ENCODE measurements around the gene DMRTC1. TPM values are rescaled to one million over a fixed set of nuclear protein-coding genes. Genes with fewer than 3 reads are reported as not detected.
"Not testable (repeated sequence)": the region's sequence is repeated elsewhere in the genome, so short reads cannot be mapped to it uniquely, and the experiment has no call there.

Gene DMRTC1
- total RNA-seq, 1 donor from 2014 or later: not detected

DNA sequence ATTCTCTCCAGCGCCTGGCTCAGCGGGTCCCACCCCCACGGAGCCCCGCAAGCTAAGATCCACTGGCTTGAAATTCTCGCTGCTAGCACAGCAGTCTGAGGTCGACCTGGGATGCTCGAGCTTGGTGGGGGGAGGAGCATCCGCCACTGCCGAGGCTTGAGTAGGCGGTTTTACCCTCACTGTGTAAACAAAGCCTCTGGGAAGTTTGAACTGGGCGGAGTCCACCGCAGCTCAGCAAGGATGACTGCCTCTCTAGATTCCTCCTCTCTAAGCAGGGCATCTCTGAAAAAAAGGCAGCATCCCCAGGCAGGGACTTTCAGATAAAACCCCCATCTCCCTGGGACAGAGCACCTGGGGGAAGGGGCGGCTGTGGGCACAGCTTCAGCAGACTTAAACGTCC lies 53.9 kb downstream of the DMRTC1 start:
- H3K27ac Mint-ChIP-seq; H3K27me3 Mint-ChIP-seq (ENCODE audit: low read depth); H3K9me3 Mint-ChIP-seq; H3K4me3 Mint-ChIP-seq (ENCODE audit: low read depth); intact Hi-C loops (cut with micrococcal nuclease); H3K36me3 Mint-ChIP-seq (ENCODE audit: low read depth); H3K4me1 Mint-ChIP-seq (ENCODE audit: low read depth); DNase-seq (ENCODE audit: low spot score): not testable (repeated sequence)

DNA sequence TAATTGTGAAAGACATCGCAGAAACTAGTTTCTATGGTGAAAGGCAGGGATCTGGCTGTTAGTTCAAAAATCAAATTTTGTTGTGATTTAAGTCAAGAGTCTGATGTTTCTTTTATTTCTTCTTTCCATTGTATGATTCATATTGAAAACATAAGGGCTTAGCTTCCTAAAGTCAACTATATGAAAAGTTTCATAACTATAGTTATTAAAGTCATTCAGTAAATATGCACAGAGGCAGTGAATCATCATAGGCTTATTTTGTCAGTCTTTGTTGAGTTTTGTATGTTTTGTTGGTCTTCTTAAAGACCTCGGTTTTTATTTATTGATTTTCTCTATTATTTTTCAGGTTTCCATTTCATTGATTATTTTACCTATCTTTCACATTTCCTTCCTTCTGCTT lies 60.7 kb downstream of the DMRTC1 start:
- H3K27me3 Mint-ChIP-seq (ENCODE audit: low read depth); H3K4me3 Mint-ChIP-seq (ENCODE audit: low read depth); H3K36me3 Mint-ChIP-seq (ENCODE audit: low read depth); H3K27ac Mint-ChIP-seq; H3K9me3 Mint-ChIP-seq; DNase-seq (ENCODE audit: low spot score); intact Hi-C loops (cut with micrococcal nuclease); H3K4me1 Mint-ChIP-seq (ENCODE audit: low read depth): not testable (repeated sequence)

DNA sequence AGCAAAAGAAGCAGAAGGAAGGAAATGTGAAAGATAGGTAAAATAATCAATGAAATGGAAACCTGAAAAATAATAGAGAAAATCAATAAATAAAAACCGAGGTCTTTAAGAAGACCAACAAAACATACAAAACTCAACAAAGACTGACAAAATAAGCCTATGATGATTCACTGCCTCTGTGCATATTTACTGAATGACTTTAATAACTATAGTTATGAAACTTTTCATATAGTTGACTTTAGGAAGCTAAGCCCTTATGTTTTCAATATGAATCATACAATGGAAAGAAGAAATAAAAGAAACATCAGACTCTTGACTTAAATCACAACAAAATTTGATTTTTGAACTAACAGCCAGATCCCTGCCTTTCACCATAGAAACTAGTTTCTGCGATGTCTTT lies 106.1 kb downstream of the DMRTC1 start:
- H3K4me3 Mint-ChIP-seq (ENCODE audit: low read depth); intact Hi-C loops (cut with micrococcal nuclease); H3K27me3 Mint-ChIP-seq (ENCODE audit: low read depth); H3K36me3 Mint-ChIP-seq (ENCODE audit: low read depth); H3K27ac Mint-ChIP-seq; H3K9me3 Mint-ChIP-seq; H3K4me1 Mint-ChIP-seq (ENCODE audit: low read depth); DNase-seq (ENCODE audit: low spot score): not testable (repeated sequence)

DNA sequence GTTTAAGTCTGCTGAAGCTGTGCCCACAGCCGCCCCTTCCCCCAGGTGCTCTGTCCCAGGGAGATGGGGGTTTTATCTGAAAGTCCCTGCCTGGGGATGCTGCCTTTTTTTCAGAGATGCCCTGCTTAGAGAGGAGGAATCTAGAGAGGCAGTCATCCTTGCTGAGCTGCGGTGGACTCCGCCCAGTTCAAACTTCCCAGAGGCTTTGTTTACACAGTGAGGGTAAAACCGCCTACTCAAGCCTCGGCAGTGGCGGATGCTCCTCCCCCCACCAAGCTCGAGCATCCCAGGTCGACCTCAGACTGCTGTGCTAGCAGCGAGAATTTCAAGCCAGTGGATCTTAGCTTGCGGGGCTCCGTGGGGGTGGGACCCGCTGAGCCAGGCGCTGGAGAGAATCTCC lies 112.9 kb downstream of the DMRTC1 start:
- H3K4me1 Mint-ChIP-seq (ENCODE audit: low read depth); H3K27ac Mint-ChIP-seq; H3K9me3 Mint-ChIP-seq; intact Hi-C loops (cut with micrococcal nuclease); H3K4me3 Mint-ChIP-seq (ENCODE audit: low read depth); H3K36me3 Mint-ChIP-seq (ENCODE audit: low read depth); DNase-seq (ENCODE audit: low spot score); H3K27me3 Mint-ChIP-seq (ENCODE audit: low read depth): not testable (repeated sequence)

Other genes with a start within 250 kb of the DMRTC1 start
- gene PHKA1, start 229.5 kb downstream of the DMRTC1 start, total RNA-seq: 10.7 and 11.5 TPM in 2 replicates
- gene DMRTC1B, start 166.9 kb downstream of the DMRTC1 start, total RNA-seq: not detected in 2 replicates
- not detected in 2 replicates for gene FAM236B, start 161.2 kb downstream of the DMRTC1 start, total RNA-seq
- not detected in 2 replicates for gene FAM236D, start 135.6 kb downstream of the DMRTC1 start, total RNA-seq
- not detected in 2 replicates for gene FAM236C, start 31.2 kb downstream of the DMRTC1 start, total RNA-seq
- gene FAM236A, start 5.6 kb downstream of the DMRTC1 start, total RNA-seq: not detected in 2 replicates
- gene PABPC1L2B, start 59.1 kb upstream of the DMRTC1 start, total RNA-seq: not detected in 2 replicates
- gene PABPC1L2A, start 135.7 kb upstream of the DMRTC1 start, total RNA-seq: not detected in 2 replicates